SK-N-SH (cell line): ENCODE results near the gene CAPS. TPM values are rescaled to one million over a fixed set of nuclear protein-coding genes. Genes with fewer than 3 reads are reported as not detected.

Source experiments
- CTCF ChIA-PET: fragments of 300-600, 350-600 bp; formaldehyde crosslinking; extraction: SDS; loops from one replicate; lab custom pipeline; 2021; lab: Yijun Ruan, JAX
- POLR2A ChIA-PET: fragments of 350-600 bp; sonication (Branson Sonifier 250); formaldehyde crosslinking; extraction: SDS; loops from one replicate; lab custom pipeline; 2020; ENCODE audit warnings: antibody characterized with exemption, inconsistent platforms; lab: Yijun Ruan, JAX
- DNase-seq: peaks from one replicate; pipeline ENCODE4 v3.0.0; 2012
- H2AFZ ChIP-seq: fragments of 200-600 bp; sonication (generic); 2 replicates; pipeline ENCODE4 v1.8.1; 2016; ENCODE audit warnings: antibody characterized with exemption, mild to moderate bottlenecking, low read depth
- H3F3A ChIP-seq: fragments of 200-600 bp; sonication (generic); replicated peaks from 2 replicates; pipeline ENCODE3; 2016; ENCODE audit warnings: antibody characterized with exemption, mild to moderate bottlenecking; ENCODE audit not compliant: insufficient read depth
- H3K27ac ChIP-seq, 2 experiments: fragments of 200-500 bp in 1 of 2; fragments of 200-600 bp in 1 of 2; sonication (Bioruptor generic) in 1 of 2; sonication (generic), shearing (Covaris generic) in 1 of 2; 2 replicates each; pipeline versions ENCODE4 v1.5.1 to v1.6.1; 2014 to 2016; ENCODE audit warnings: low read depth in 2 of 2, inconsistent platforms in 1 of 2, low read length in 1 of 2, mild to moderate bottlenecking in 1 of 2, mixed read lengths in 1 of 2
- H3K27me3 ChIP-seq: fragments of 200-600 bp; sonication (generic), shearing (Covaris generic); 2 replicates; pipeline ENCODE4 v1.6.1; 2016; ENCODE audit warnings: mixed run types; ENCODE audit not compliant: insufficient read depth
- H3K36me3 ChIP-seq, 2 experiments: fragments of 200-500 bp in 1 of 2; fragments of 200-600 bp in 1 of 2; sonication (Bioruptor generic) in 1 of 2; sonication (generic) in 1 of 2; replicated peaks in 1 of 2; 2 replicates each; pipeline versions ENCODE3 to v1.5.1; 2014 to 2016; ENCODE audit warnings: low read length in 1 of 2, mild to moderate bottlenecking in 1 of 2; ENCODE audit not compliant: insufficient read depth in 2 of 2, control insufficient read depth in 1 of 2
- H3K4me1 ChIP-seq, 2 experiments: fragments of 200-500 bp in 1 of 2; fragments of 200-600 bp in 1 of 2; sonication (Bioruptor generic) in 1 of 2; sonication (generic), shearing (Covaris generic) in 1 of 2; 2 replicates each; pipeline versions ENCODE4 v1.5.1 to v1.6.1; 2014 to 2016; ENCODE audit warnings: low read depth in 1 of 2, low read length in 1 of 2, mixed run types in 1 of 2; ENCODE audit not compliant: insufficient read depth in 2 of 2, control insufficient read depth in 1 of 2
- H3K4me2 ChIP-seq: fragments of 200-600 bp; sonication (generic), shearing (Covaris generic); 2 replicates; pipeline ENCODE4 v1.6.1; 2017; ENCODE audit warnings: mixed run types
- H3K4me3 ChIP-seq, 2 experiments: fragments of 200-500 bp in 1 of 2; fragments of 200-600 bp in 1 of 2; sonication (Bioruptor generic) in 1 of 2; sonication (generic), shearing (Covaris generic) in 1 of 2; 2 replicates each; pipeline versions ENCODE4 v1.5.1 to v1.8.1; 2014 to 2016; ENCODE audit warnings: low read depth in 2 of 2, inconsistent platforms in 1 of 2, low read length in 1 of 2, mild to moderate bottlenecking in 1 of 2, mixed read lengths in 1 of 2, moderate library complexity in 1 of 2
- H3K79me2 ChIP-seq: fragments of 200-600 bp; sonication (generic); 2 replicates; pipeline ENCODE4 v1.8.1; 2017; ENCODE audit warnings: mild to moderate bottlenecking; ENCODE audit not compliant: insufficient read depth
- H3K9ac ChIP-seq: fragments of 200-600 bp; sonication (generic); 2 replicates; pipeline ENCODE4 v1.6.1; 2017; ENCODE audit warnings: mixed run types
- H3K9me2 ChIP-seq: fragments of 200-600 bp; sonication (generic); 2 replicates; pipeline ENCODE4 v1.6.1; 2017; ENCODE audit warnings: mixed run types
- H3K9me3 ChIP-seq: fragments of 200-600 bp; sonication (generic); 2 replicates; pipeline ENCODE4 v1.6.1; 2017; ENCODE audit warnings: mixed run types, mild to moderate bottlenecking, moderate library complexity
- H4K20me1 ChIP-seq: fragments of 200-600 bp; sonication (generic); 2 replicates; pipeline ENCODE4 v1.6.1; 2017; ENCODE audit warnings: mild to moderate bottlenecking, mixed run types; ENCODE audit not compliant: insufficient read depth
- CHD2 ChIP-seq: fragments of 150-350 bp; IDR thresholded peaks from 2 replicates; pipeline ENCODE4 v1.6.1; 2018; ENCODE audit warnings: low read length; ENCODE audit not compliant: partially characterized antibody
- EZH2phosphoT487 ChIP-seq: fragments of 200-600 bp; sonication (generic); IDR thresholded peaks from 2 replicates; pipeline ENCODE4 v1.6.1; 2017; ENCODE audit warnings: low read depth, mixed run types, mild to moderate bottlenecking, antibody characterized with exemption, moderate library complexity, borderline replicate concordance
- FOXM1 ChIP-seq: IDR thresholded peaks from 2 replicates; pipeline ENCODE4 v1.4.0; 2012; ENCODE audit warnings: low read depth, mild to moderate bottlenecking
- GATA2 ChIP-seq: sonication (generic); formaldehyde crosslinking; IDR thresholded peaks from 2 replicates; pipeline ENCODE4 v1.5.0; 2020; ENCODE audit warnings: mild to moderate bottlenecking, missing genetic modification reagents
- MXI1 ChIP-seq: IDR thresholded peaks from 2 replicates; pipeline ENCODE4 v1.6.1; 2012; ENCODE audit warnings: mild to moderate bottlenecking, low read depth, low read length, improper control_type of control experiment
- NRF1 ChIP-seq: IDR thresholded peaks from 2 replicates; pipeline ENCODE4 v1.6.1; 2012; ENCODE audit warnings: low read depth, mild to moderate bottlenecking, low read length
- POLR2AphosphoS5 ChIP-seq: IDR thresholded peaks from 2 replicates; pipeline ENCODE4 v1.6.1; 2012; ENCODE audit warnings: low read depth, low read length
- RAD21 ChIP-seq: IDR thresholded peaks from 2 replicates; pipeline ENCODE4 v1.6.1; 2012; ENCODE audit warnings: mild to moderate bottlenecking, low read length
- RXRA ChIP-seq: IDR thresholded peaks from 2 replicates; pipeline ENCODE4 v1.4.0; 2012; ENCODE audit warnings: low read depth, mild to moderate bottlenecking, borderline replicate concordance
- SMC3 ChIP-seq: IDR thresholded peaks from 2 replicates; pipeline ENCODE4 v1.6.1; 2012; ENCODE audit warnings: low read depth, low read length, improper control_type of control experiment
- YY1 ChIP-seq: IDR thresholded peaks from 2 replicates; pipeline ENCODE4 v1.4.0; 2012; ENCODE audit warnings: low read depth, mild to moderate bottlenecking
- WGBS: methylation state at CpG from one replicate; pipeline ENCODE4 v1.1.6; 2017; ENCODE audit warnings: low lambda C conversion rate; 5-methylcytosine and 5-hydroxymethylcytosine counted together
- polyA plus RNA-seq, 3 experiments: library from polyadenylated mRNA; depleted of rRNA; stranded (reverse); fragments of >200 nt; gene quantifications; 2 replicates each; pipeline ENCODE4 v1.2.3, GENCODE V29; 2012
- TF ChIP-seq, protein P1 (sequence below): IDR thresholded peaks from 2 replicates; pipeline ENCODE4 v1.4.0; 2012; ENCODE audit warnings: low read depth, borderline replicate concordance
- TF ChIP-seq, protein P2 (sequence below): fragments of 200-600 bp; sonication (generic); IDR thresholded peaks from 2 replicates; pipeline ENCODE4 v1.6.1; 2017; ENCODE audit warnings: antibody characterized with exemption, mild to moderate bottlenecking, moderate library complexity
- TF ChIP-seq, protein P3 (sequence below): IDR thresholded peaks from 2 replicates; pipeline ENCODE4 v1.4.0; 2012; ENCODE audit warnings: low read depth, borderline replicate concordance
- TF ChIP-seq, protein P4 (sequence below): IDR thresholded peaks from 2 replicates; pipeline ENCODE4 v1.6.1; 2012; ENCODE audit warnings: mild to moderate bottlenecking, low read depth, low read length, moderate library complexity
- TF ChIP-seq, protein P5 (sequence below): fragments of 150-350 bp; IDR thresholded peaks from 2 replicates; pipeline ENCODE4 v1.6.1; 2016; ENCODE audit warnings: mild to moderate bottlenecking, low read depth, low read length

The CAPS gene
- polyA plus RNA-seq, 1 of the 3 experiments (the other 2 are of a cell fraction) = 13.4 TPM

DNA sequence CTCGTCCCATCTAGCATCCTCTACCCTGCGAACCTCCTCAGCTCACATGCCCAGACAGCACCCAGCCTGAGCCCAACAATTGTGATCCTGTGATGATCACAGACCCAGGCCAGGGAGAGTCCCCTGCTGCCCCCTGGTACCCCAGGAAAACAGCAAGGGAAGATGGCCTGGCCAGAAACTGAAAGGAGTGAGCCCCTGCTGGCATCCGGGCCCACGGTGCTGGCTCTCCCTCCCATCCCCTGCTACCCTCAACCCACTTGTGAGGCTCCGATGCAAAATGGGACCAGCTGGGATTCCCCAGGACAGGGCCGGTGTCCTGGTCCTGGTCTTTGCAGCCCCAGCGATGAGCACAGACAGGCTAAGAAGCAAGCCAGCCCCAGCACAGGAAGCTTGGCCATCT, 49.8 kb downstream of the CAPS start:
- Histone ChIP-seq H3K9me2 (no peaks in the 10 kb centered on the region), H3K9ac (no peak overlapping the region), H3K36me3 (peaks cover 0 to 17% of the 10 kb centered on the region in 2 experiments), H4K20me1 (peaks cover 96% of the 10 kb centered on the region), H3K4me1 (peaks cover 0 to 54% of the 10 kb centered on the region in 2 experiments; a peak in 2 of 4 replicates), H3K27me3 (no peaks in the 10 kb centered on the region), H3K4me2 (no peak overlapping the region), H3K79me2 (peaks cover 100% of the 10 kb centered on the region), H3K27ac (no peak overlapping the region; a peak in 1 of 4 replicates), H3F3A (peaks cover 5% of the 10 kb centered on the region), H3K4me3 (no peak overlapping the region), H3K9me3 (no peaks in the 10 kb centered on the region), H2AFZ (no peak overlapping the region)
- WGBS = 100% methylated on average over 4 of the region's 7 CpGs
- CTCF ChIA-PET = interaction anchor here (1.3 to 5.2 kb wide), 2 partner anchors 24 to 160 kb away, joined by 5 to 26 read pairs; no protein-coding TSS in a partner anchor
- TF ChIP-seq, protein P1, sequence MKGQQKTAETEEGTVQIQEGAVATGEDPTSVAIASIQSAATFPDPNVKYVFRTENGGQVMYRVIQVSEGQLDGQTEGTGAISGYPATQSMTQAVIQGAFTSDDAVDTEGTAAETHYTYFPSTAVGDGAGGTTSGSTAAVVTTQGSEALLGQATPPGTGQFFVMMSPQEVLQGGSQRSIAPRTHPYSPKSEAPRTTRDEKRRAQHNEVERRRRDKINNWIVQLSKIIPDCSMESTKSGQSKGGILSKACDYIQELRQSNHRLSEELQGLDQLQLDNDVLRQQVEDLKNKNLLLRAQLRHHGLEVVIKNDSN = no peak
- POLR2A ChIA-PET = no interaction called here
- DNase-seq = no peak

DNA sequence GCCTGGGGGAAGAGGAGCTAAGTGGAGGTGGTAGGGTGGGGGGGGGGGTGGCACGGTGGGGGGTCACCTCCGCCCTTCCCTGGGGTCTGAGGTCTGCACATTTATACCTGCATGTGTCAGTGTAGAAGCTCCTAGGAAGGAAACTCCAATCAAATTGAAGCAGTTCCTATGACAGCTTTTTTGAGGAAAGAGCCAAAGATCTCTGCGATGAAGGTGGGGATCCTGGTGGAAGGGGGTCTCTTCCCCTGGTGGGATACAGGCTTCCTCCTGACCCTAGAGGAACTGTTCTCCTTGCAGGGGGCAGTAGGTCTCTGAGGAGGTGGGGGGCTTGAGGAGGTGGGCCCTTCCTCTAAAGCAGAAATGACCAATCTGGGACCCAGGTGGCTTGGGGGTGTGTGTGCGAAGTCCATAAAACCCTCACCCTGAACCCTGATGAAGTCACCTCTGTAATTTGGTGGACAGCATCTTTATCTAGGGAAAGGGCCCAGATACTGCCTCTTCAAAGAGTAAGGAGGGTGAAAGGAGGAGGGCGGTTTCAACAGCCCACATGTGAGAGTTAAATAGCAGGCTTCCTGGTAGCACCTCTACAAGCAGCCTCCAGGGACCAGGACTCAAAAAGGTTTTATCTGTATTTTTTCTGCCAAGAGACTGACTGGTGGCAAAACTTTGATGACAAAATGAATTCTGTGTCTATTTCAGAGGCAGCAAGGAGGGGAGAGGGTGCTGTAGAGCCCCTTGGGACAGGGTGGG, 50.9 kb downstream of the CAPS start:
- Histone ChIP-seq H3K79me2 (peaks cover 100% of the 10 kb centered on the region), H3K9me3 (no peaks in the 10 kb centered on the region), H3K9ac (no peak overlapping the region), H2AFZ (no peak overlapping the region), H3K4me1 (peaks cover 0 to 43% of the 10 kb centered on the region in 2 experiments; a peak in 2 of 4 replicates), H3K4me2 (no peak overlapping the region), H4K20me1 (peaks cover 96% of the 10 kb centered on the region), H3K27ac (no peak overlapping the region; a peak in 1 of 4 replicates), H3K4me3 (no peak overlapping the region), H3K9me2 (no peaks in the 10 kb centered on the region), H3K36me3 (peaks cover 0 to 17% of the 10 kb centered on the region in 2 experiments), H3F3A (peaks cover 5% of the 10 kb centered on the region), H3K27me3 (no peaks in the 10 kb centered on the region)
- peak; percentile 15 for DNase-seq
- 87% methylated on average over 3 of the region's 5 CpGs for WGBS
- CTCF ChIA-PET = interaction anchor here (0.7 to 5.2 kb wide), 4 partner anchors 17 to 161 kb away, joined by 3 to 26 read pairs (median 4); no protein-coding TSS in a partner anchor
- POLR2A ChIA-PET = interaction anchor here (1.0 kb wide), 1 partner anchor 29 kb away, joined by 3 read pairs; no protein-coding TSS in a partner anchor
- TF ChIP-seq FOXM1 (no peak), YY1 (no peak), NRF1 (no peak), POLR2AphosphoS5 (no peak), RAD21 (no peak), SMC3 (no peak), GATA2 (no peak), EZH2phosphoT487 (no peak), RXRA (no peak), MXI1 (no peak), CHD2 (no peak)
- TF ChIP-seq, protein P2, sequence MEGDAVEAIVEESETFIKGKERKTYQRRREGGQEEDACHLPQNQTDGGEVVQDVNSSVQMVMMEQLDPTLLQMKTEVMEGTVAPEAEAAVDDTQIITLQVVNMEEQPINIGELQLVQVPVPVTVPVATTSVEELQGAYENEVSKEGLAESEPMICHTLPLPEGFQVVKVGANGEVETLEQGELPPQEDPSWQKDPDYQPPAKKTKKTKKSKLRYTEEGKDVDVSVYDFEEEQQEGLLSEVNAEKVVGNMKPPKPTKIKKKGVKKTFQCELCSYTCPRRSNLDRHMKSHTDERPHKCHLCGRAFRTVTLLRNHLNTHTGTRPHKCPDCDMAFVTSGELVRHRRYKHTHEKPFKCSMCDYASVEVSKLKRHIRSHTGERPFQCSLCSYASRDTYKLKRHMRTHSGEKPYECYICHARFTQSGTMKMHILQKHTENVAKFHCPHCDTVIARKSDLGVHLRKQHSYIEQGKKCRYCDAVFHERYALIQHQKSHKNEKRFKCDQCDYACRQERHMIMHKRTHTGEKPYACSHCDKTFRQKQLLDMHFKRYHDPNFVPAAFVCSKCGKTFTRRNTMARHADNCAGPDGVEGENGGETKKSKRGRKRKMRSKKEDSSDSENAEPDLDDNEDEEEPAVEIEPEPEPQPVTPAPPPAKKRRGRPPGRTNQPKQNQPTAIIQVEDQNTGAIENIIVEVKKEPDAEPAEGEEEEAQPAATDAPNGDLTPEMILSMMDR = no peak
- TF ChIP-seq, protein P3, sequence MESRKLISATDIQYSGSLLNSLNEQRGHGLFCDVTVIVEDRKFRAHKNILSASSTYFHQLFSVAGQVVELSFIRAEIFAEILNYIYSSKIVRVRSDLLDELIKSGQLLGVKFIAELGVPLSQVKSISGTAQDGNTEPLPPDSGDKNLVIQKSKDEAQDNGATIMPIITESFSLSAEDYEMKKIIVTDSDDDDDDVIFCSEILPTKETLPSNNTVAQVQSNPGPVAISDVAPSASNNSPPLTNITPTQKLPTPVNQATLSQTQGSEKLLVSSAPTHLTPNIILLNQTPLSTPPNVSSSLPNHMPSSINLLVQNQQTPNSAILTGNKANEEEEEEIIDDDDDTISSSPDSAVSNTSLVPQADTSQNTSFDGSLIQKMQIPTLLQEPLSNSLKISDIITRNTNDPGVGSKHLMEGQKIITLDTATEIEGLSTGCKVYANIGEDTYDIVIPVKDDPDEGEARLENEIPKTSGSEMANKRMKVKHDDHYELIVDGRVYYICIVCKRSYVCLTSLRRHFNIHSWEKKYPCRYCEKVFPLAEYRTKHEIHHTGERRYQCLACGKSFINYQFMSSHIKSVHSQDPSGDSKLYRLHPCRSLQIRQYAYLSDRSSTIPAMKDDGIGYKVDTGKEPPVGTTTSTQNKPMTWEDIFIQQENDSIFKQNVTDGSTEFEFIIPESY = no peak
- TF ChIP-seq, protein P4, sequence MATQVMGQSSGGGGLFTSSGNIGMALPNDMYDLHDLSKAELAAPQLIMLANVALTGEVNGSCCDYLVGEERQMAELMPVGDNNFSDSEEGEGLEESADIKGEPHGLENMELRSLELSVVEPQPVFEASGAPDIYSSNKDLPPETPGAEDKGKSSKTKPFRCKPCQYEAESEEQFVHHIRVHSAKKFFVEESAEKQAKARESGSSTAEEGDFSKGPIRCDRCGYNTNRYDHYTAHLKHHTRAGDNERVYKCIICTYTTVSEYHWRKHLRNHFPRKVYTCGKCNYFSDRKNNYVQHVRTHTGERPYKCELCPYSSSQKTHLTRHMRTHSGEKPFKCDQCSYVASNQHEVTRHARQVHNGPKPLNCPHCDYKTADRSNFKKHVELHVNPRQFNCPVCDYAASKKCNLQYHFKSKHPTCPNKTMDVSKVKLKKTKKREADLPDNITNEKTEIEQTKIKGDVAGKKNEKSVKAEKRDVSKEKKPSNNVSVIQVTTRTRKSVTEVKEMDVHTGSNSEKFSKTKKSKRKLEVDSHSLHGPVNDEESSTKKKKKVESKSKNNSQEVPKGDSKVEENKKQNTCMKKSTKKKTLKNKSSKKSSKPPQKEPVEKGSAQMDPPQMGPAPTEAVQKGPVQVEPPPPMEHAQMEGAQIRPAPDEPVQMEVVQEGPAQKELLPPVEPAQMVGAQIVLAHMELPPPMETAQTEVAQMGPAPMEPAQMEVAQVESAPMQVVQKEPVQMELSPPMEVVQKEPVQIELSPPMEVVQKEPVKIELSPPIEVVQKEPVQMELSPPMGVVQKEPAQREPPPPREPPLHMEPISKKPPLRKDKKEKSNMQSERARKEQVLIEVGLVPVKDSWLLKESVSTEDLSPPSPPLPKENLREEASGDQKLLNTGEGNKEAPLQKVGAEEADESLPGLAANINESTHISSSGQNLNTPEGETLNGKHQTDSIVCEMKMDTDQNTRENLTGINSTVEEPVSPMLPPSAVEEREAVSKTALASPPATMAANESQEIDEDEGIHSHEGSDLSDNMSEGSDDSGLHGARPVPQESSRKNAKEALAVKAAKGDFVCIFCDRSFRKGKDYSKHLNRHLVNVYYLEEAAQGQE = no peak
- TF ChIP-seq, protein P5, sequence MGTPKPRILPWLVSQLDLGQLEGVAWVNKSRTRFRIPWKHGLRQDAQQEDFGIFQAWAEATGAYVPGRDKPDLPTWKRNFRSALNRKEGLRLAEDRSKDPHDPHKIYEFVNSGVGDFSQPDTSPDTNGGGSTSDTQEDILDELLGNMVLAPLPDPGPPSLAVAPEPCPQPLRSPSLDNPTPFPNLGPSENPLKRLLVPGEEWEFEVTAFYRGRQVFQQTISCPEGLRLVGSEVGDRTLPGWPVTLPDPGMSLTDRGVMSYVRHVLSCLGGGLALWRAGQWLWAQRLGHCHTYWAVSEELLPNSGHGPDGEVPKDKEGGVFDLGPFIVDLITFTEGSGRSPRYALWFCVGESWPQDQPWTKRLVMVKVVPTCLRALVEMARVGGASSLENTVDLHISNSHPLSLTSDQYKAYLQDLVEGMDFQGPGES = no peak
